HEK293T (cell line): ENCODE measurements around the gene PYGB.

Source experiments
- CTCF ChIA-PET: fragments of 350-600 bp; formaldehyde crosslinking; extraction: SDS; loops from one replicate; lab custom pipeline; 2021; ENCODE audit warnings: antibody characterized with exemption, inconsistent platforms; lab: Yijun Ruan, JAX
- POLR2A ChIA-PET: fragments of 350-600 bp; formaldehyde crosslinking; extraction: SDS; loops from one replicate; lab custom pipeline; 2020; ENCODE audit warnings: antibody characterized with exemption, inconsistent platforms; lab: Yijun Ruan, JAX
- DNase-seq: peaks from one replicate; pipeline ENCODE4 v3.0.0; 2012; ENCODE audit warnings: mixed read lengths; ENCODE audit errors: extremely low spot score
- ARNT ChIP-seq: fragments of 450-650 bp; IDR thresholded peaks from 2 replicates; pipeline ENCODE4 v1.6.1; 2017; ENCODE audit warnings: mild to moderate bottlenecking
- BHLHE40 ChIP-seq: fragments of 450-650 bp; IDR thresholded peaks from 2 replicates; pipeline ENCODE4 v1.6.1; 2016; ENCODE audit warnings: mild to moderate bottlenecking, moderate library complexity, borderline replicate concordance
- CTBP1 ChIP-seq: fragments of 450-650 bp; IDR thresholded peaks from 2 replicates; pipeline ENCODE4 v1.6.1; 2016; ENCODE audit warnings: borderline replicate concordance
- ELF4 ChIP-seq: fragments of 450-650 bp; IDR thresholded peaks from 2 replicates; pipeline ENCODE4 v1.6.1; 2017; ENCODE audit warnings: antibody characterized with exemption
- FOXA1 ChIP-seq: fragments of 450-650 bp; IDR thresholded peaks from 2 replicates; pipeline ENCODE4 v1.6.1; 2016; ENCODE audit warnings: mild to moderate bottlenecking
- FOXK2 ChIP-seq: fragments of 450-650 bp; IDR thresholded peaks from 2 replicates; pipeline ENCODE4 v1.6.1; 2016; ENCODE audit warnings: mild to moderate bottlenecking
- FOXM1 ChIP-seq: fragments of 450-650 bp; IDR thresholded peaks from 2 replicates; pipeline ENCODE4 v1.6.1; 2017; ENCODE audit warnings: mild to moderate bottlenecking, borderline replicate concordance
- HDGF ChIP-seq: fragments of 450-650 bp; IDR thresholded peaks from 2 replicates; pipeline ENCODE4 v1.6.1; 2017; ENCODE audit warnings: antibody characterized with exemption, borderline replicate concordance
- L3MBTL2 ChIP-seq: fragments of 450-650 bp; conservative IDR thresholded peaks from 2 replicates; pipeline ENCODE4 v1.6.1; 2016; ENCODE audit warnings: mild to moderate bottlenecking
- LEF1 ChIP-seq: fragments of 450-650 bp; IDR thresholded peaks from 2 replicates; pipeline ENCODE4 v1.6.1; 2017; ENCODE audit warnings: mild to moderate bottlenecking, borderline replicate concordance
- NFRKB ChIP-seq: fragments of 450-650 bp; IDR thresholded peaks from 2 replicates; pipeline ENCODE4 v1.6.1; 2016; ENCODE audit warnings: mild to moderate bottlenecking, moderate library complexity
- PKNOX1 ChIP-seq: fragments of 450-650 bp; IDR thresholded peaks from 2 replicates; pipeline ENCODE4 v1.6.1; 2016
- SP1 ChIP-seq: fragments of 450-650 bp; IDR thresholded peaks from 2 replicates; pipeline ENCODE4 v1.6.1; 2017
- SUZ12 ChIP-seq: fragments of 450-650 bp; IDR thresholded peaks from 2 replicates; pipeline ENCODE4 v1.6.1; 2016; ENCODE audit warnings: mild to moderate bottlenecking
- TARDBP ChIP-seq: fragments of 450-650 bp; IDR thresholded peaks from 2 replicates; pipeline ENCODE4 v1.6.1; 2016
- ZNF384 ChIP-seq: fragments of 450-650 bp; IDR thresholded peaks from 2 replicates; pipeline ENCODE4 v1.6.1; 2016

The PYGB gene

DNA sequence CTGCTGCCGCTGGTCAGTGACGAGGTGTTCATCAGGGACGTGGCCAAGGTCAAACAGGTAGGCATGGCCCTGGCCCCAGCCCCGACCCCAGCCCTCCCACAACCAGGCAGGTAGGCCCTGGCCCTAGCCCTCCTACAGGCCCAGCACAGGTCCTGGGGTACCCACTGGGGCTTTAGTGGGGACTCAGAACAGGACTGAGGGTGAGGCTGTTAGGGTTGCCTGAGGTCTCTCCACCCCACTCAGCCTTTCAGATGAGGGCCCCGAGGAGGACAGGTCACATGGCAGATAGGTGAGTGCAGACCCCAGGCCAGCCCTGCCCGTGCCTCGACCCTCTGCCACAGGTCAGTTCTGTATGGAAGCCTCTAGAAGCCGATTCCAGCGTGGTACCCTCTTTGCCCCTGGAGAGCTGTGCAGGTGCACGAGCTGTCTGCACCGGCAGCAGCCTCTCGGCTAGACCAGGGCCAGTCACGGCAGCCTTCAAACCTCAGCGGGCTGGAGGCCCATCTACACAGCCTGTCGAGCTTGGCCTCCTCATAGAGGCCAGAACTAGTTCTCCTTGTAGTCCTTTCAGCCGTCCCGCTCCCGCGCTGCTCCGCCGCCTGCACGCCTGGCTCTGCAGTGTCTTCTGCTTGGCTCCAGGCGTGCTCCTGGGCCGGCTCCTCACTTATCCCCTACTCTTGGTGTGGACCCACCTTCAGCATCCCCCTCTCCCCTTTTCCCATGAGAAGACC lies 35.5 kb downstream of the PYGB start:
- ChIA-PET CTCF (interaction anchor here (0.5 kb wide), 1 partner anchor 283 kb away, joined by 4 read pairs; no protein-coding TSS in a partner anchor), POLR2A (no interaction called here)
- TF ChIP-seq FOXA1 (no peak), SP1 (no peak), TARDBP (no peak), L3MBTL2 (no peak), ARNT (no peak), ELF4 (no peak), HDGF (no peak), NFRKB (no peak), BHLHE40 (no peak), ZNF384 (no peak), LEF1 (no peak), FOXK2 (no peak), CTBP1 (no peak)
- no peak for DNase-seq

- DNase-seq = no peak
- TF ChIP-seq CTBP1 = no peak
- TF ChIP-seq LEF1 = no peak
- TF ChIP-seq NFRKB = no peak
- TF ChIP-seq ELF4 = no peak
- no peak for TF ChIP-seq SP1
- TF ChIP-seq FOXM1 = no peak
- TF ChIP-seq BHLHE40 = no peak
- no peak for TF ChIP-seq HDGF
- TF ChIP-seq ARNT = no peak
- TF ChIP-seq PKNOX1 = no peak
- TF ChIP-seq TARDBP = no peak
- no peak for TF ChIP-seq ZNF384
- no peak for TF ChIP-seq SUZ12
- no peak for TF ChIP-seq L3MBTL2
- ChIA-PET POLR2A (no interaction called here), CTCF (interaction anchor here (0.5 kb wide), 1 partner anchor 282 kb away, joined by 4 read pairs; no protein-coding TSS in a partner anchor)
Observed at GRCh38 chr20:25284131-25284601, 36.3 kb downstream of the PYGB start.

DNA sequence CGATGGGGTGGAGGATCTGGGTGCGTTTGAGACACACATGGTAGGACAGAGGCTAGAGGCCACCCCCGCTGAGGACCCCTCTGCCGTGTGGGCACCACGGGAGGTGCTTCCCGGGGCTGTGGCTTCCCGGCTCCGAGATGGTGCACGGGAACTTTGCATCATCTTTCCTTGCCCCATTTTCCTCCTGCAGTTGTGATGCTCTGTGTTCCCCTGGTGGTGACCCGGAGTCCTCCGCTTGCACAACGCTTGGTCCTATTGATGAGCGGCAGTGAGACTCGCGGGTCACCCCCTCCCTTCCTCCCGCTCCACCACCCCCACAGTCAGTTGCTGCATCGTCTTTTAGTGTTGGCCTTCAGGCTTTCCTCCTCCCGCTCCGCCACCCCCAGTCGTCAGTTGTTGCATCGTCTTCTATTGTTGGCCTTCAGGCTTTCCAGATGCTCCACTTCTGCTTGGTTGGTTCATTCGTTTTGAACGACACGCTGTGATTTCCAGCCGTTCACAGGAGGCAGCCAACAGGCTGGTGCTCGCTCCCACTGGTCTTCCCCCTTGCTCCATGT lies 37.3 kb downstream of the PYGB start:
- POLR2A ChIA-PET = no interaction called here
- DNase-seq = no peak
- TF ChIP-seq ZNF384 = no peak
- TF ChIP-seq LEF1 = no peak
- no peak for TF ChIP-seq FOXK2
- no peak for TF ChIP-seq ARNT
- TF ChIP-seq CTBP1 = no peak
- no peak for TF ChIP-seq TARDBP
- no peak for TF ChIP-seq NFRKB
- no peak for TF ChIP-seq PKNOX1
- no peak for TF ChIP-seq SUZ12
- TF ChIP-seq BHLHE40 = no peak
- no peak for TF ChIP-seq FOXM1
- TF ChIP-seq HDGF = no peak
- TF ChIP-seq SP1 = no peak
- CTCF ChIA-PET = no interaction called here

- ChIA-PET POLR2A (no interaction called here), CTCF (no interaction called here)
- TF ChIP-seq HDGF (no peak), L3MBTL2 (no peak)
- DNase-seq = no peak
Observed at GRCh38 chr20:25285856-25286798, 38.2 kb downstream of the PYGB start.

DNA sequence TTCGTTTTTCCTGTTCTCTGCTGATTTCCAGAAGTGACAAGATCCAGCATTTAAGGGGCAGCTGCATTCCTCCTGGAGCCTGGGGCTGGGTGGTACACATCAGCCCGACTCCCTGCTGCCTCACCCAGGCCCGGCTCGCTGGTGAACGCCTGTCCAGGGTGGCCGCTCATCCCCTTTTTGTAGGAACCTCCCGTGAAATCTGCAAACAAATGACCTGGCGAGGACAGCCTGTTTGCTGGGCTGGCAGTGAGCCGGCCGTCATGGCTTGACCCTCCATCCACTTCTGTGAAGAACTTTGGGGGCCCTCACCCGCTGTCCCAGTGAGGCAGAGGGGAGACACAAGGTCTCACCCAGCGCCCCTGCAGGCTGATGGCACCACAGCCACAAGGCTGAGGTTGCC lies 39.0 kb downstream of the PYGB start:
- no peak for TF ChIP-seq CTBP1
- no peak for TF ChIP-seq HDGF
- no peak for TF ChIP-seq NFRKB
- TF ChIP-seq PKNOX1 = no peak
- ChIA-PET CTCF (no interaction called here), POLR2A (no interaction called here)
- DNase-seq = no peak
